AG09319 (cell line): ENCODE measurements around the gene LRRC49.

ENCODE experiments used
- DNase-seq: peaks from one replicate; pipeline ENCODE4 v3.0.0-alpha.2; 2010; ENCODE audit warnings: low read depth; ENCODE audit errors: extremely low read depth
- CTCF ChIP-seq: IDR thresholded peaks from 2 replicates; pipeline ENCODE4 v1.5.1; 2011; ENCODE audit warnings: low read depth, mild to moderate bottlenecking, inconsistent platforms, low read length, moderate library complexity

LRRC49 gene

GRCh38 chr15:71080166-71080565 is 187.5 kb downstream of the LRRC49 start:
- no peak for DNase-seq

GRCh38 chr15:71080705-71081104 is 188.1 kb downstream of the LRRC49 start:
- TF ChIP-seq CTCF: no peak
- DNase-seq: peak; percentile 94

More at GRCh38 chr15:71080166-71080565, 187.5 kb downstream of the LRRC49 start:
- no peak for TF ChIP-seq CTCF

GRCh38 chr15:71082803-71083202 is 190.2 kb downstream of the LRRC49 start:
- no peak for TF ChIP-seq CTCF

GRCh38 chr15:71083349-71083748 is 190.7 kb downstream of the LRRC49 start:
- peak; percentile 85 for DNase-seq
- no peak for TF ChIP-seq CTCF

More at GRCh38 chr15:71082803-71083202, 190.2 kb downstream of the LRRC49 start:
- no peak for DNase-seq

- no peak for DNase-seq
- no peak for TF ChIP-seq CTCF
These were observed 191.6 kb downstream of the LRRC49 start for GRCh38 chr15:71084264-71084663.

GRCh38 chr15:71085809-71086208 is 193.2 kb downstream of the LRRC49 start:
- no peak for DNase-seq
- TF ChIP-seq CTCF: no peak

- DNase-seq: no peak
- TF ChIP-seq CTCF: no peak
These were observed 195.5 kb downstream of the LRRC49 start for GRCh38 chr15:71088155-71088554.
